Activated naive CD4-positive, alpha-beta T cell treated with anti-CD3 and anti-CD28 coated beads for 36 hours (primary cell): ENCODE measurements around the gene KLHL29. TPM values are rescaled to one million over a fixed set of nuclear protein-coding genes. Genes with fewer than 3 reads are reported as not detected.
A peak's percentile ranks its signal among the peaks of the same experiment; 100 is the strongest.

Experiments used
- CTCF ChIA-PET: fragments of 350-600 bp; sonication (Branson Sonifier 250); formaldehyde crosslinking; loops from one replicate; lab custom pipeline; 2021; ENCODE audit warnings: antibody characterized with exemption; lab: Charles Lee
- DNase-seq: peaks from one replicate; pipeline ENCODE4 v3.0.0-alpha.2; 2020
- H3K27ac Mint-ChIP-seq: one replicate; pipeline ENCODE4 v1.8.0; 2021; ENCODE audit warnings: mild to moderate bottlenecking, mixed read lengths
- H3K27me3 Mint-ChIP-seq: one replicate; pipeline ENCODE4 v1.8.0; 2021; ENCODE audit warnings: low read depth, mixed read lengths
- H3K36me3 Mint-ChIP-seq: one replicate; pipeline ENCODE4 v1.8.0; 2021; ENCODE audit warnings: low read depth, mixed read lengths
- H3K4me1 Mint-ChIP-seq: one replicate; pipeline ENCODE4 v1.8.0; 2021; ENCODE audit warnings: low read depth, mixed read lengths
- H3K4me3 Mint-ChIP-seq: one replicate; pipeline ENCODE4 v1.8.0; 2021; ENCODE audit warnings: mild to moderate bottlenecking, moderate library complexity, mixed read lengths
- H3K9me3 Mint-ChIP-seq: one replicate; pipeline ENCODE4 v1.8.0; 2021; ENCODE audit warnings: mixed read lengths
- intact Hi-C: fragments of 100-400 bp; cut with micrococcal nuclease; formaldehyde crosslinking; loops from one replicate; pipeline ENCODE4 v1.15.1; 2023
- total RNA-seq, 2 experiments: library from RNA; stranded (reverse); gene quantifications; one replicate each; pipeline ENCODE4 v1.2.3, GENCODE V29; 2021

KLHL29 gene
- total RNA-seq, 2 experiments from 2014 or later: 2.4 to 2.9 TPM

- H3K27ac Mint-ChIP-seq: no peak overlapping the region
- CTCF ChIA-PET: no interaction called here
Measured at GRCh38 chr2:23427976-23428375, 43.0 kb downstream of the KLHL29 start.

GRCh38 chr2:23429036-23429435 is 44.1 kb downstream of the KLHL29 start:
- intact Hi-C loops: no loop called here
- CTCF ChIA-PET: no interaction called here
- Mint-ChIP-seq H3K27ac (no peak overlapping the region), H3K4me3 (no peak overlapping the region), H3K27me3 (no peaks in the 10 kb centered on the region), H3K36me3 (no peaks in the 10 kb centered on the region), H3K4me1 (no peaks in the 10 kb centered on the region), H3K9me3 (no peaks in the 10 kb centered on the region)
- DNase-seq: no peak

More at GRCh38 chr2:23427976-23428375, 43.0 kb downstream of the KLHL29 start:
- Mint-ChIP-seq H3K4me1 (peaks cover 2% of the 10 kb centered on the region), H3K4me3 (no peak overlapping the region), H3K9me3 (no peaks in the 10 kb centered on the region), H3K27me3 (no peaks in the 10 kb centered on the region), H3K36me3 (no peaks in the 10 kb centered on the region)
- intact Hi-C loops: no loop called here
- no peak for DNase-seq

- Mint-ChIP-seq H3K27me3 (peaks cover 3% of the 10 kb centered on the region), H3K9me3 (no peaks in the 10 kb centered on the region), H3K4me3 (no peak overlapping the region), H3K36me3 (no peaks in the 10 kb centered on the region), H3K4me1 (peaks cover 4% of the 10 kb centered on the region), H3K27ac (no peak overlapping the region)
- intact Hi-C loops: no loop called here
- CTCF ChIA-PET: no interaction called here
- no peak for DNase-seq
Measured at GRCh38 chr2:23430263-23430662, 45.3 kb downstream of the KLHL29 start.

- Mint-ChIP-seq H3K27me3 (peaks cover 3% of the 10 kb centered on the region), H3K27ac (no peak overlapping the region), H3K36me3 (no peaks in the 10 kb centered on the region), H3K9me3 (peaks cover under 1% of the 10 kb centered on the region), H3K4me3 (no peak overlapping the region), H3K4me1 (peaks cover 17% of the 10 kb centered on the region)
- CTCF ChIA-PET: no interaction called here
- intact Hi-C loops: no loop called here
- DNase-seq: no peak
Measured at GRCh38 chr2:23432531-23432930, 47.6 kb downstream of the KLHL29 start.

- no peak for DNase-seq
- Mint-ChIP-seq H3K4me1 (peaks cover 17% of the 10 kb centered on the region), H3K36me3 (peaks cover 1% of the 10 kb centered on the region), H3K4me3 (no peak overlapping the region), H3K27me3 (peaks cover 3% of the 10 kb centered on the region), H3K27ac (no peak overlapping the region), H3K9me3 (peaks cover 1% of the 10 kb centered on the region)
- CTCF ChIA-PET: interaction anchor here (0.7 kb wide), 1 partner anchor 19 kb away, joined by 3 read pairs; no protein-coding TSS in a partner anchor
- intact Hi-C loops: no loop called here
Measured at GRCh38 chr2:23433282-23433681, 48.3 kb downstream of the KLHL29 start.

- CTCF ChIA-PET: no interaction called here
- H3K4me3 Mint-ChIP-seq: no peak overlapping the region
- H3K27me3 Mint-ChIP-seq: peaks cover 3% of the 10 kb centered on the region
- peaks cover 17% of the 10 kb centered on the region for H3K4me1 Mint-ChIP-seq
- peaks cover 1% of the 10 kb centered on the region for H3K36me3 Mint-ChIP-seq
- peaks cover 1% of the 10 kb centered on the region for H3K9me3 Mint-ChIP-seq
- no peak for DNase-seq
- H3K27ac Mint-ChIP-seq: no peak overlapping the region
- intact Hi-C loops: no loop called here
Measured at GRCh38 chr2:23434721-23435121, 49.7 kb downstream of the KLHL29 start.

- CTCF ChIA-PET: interaction anchor here (0.6 to 1.2 kb wide), 6 partner anchors 19 to 239 kb away, joined by 3 to 4 read pairs (median 3); no protein-coding TSS in a partner anchor
- intact Hi-C loops: loop anchor here (1.0 to 2.0 kb wide), 2 partner anchors 10 to 55 kb away; no protein-coding TSS in a partner anchor
Measured at GRCh38 chr2:23435250-23436035, 50.5 kb downstream of the KLHL29 start.

GRCh38 chr2:23436346-23437098 is 51.5 kb downstream of the KLHL29 start:
- Mint-ChIP-seq H3K27me3 (peaks cover 3% of the 10 kb centered on the region), H3K27ac (no peak overlapping the region), H3K4me1 (peaks cover 17% of the 10 kb centered on the region), H3K9me3 (peaks cover 4% of the 10 kb centered on the region), H3K36me3 (peaks cover 1% of the 10 kb centered on the region), H3K4me3 (no peak overlapping the region)
- DNase-seq: peak; percentile 71
- CTCF ChIA-PET: interaction anchor here (1.2 kb wide), 4 partner anchors 21 to 130 kb away, joined by 3 to 4 read pairs (median 3); no protein-coding TSS in a partner anchor
- intact Hi-C loops: loop anchor here (1.0 to 2.0 kb wide), 2 partner anchors 9 to 56 kb away; no protein-coding TSS in a partner anchor

More at GRCh38 chr2:23435250-23436035, 50.5 kb downstream of the KLHL29 start:
- no peak for DNase-seq
- H3K4me1 Mint-ChIP-seq: peaks cover 17% of the 10 kb centered on the region
- no peak overlapping the region for H3K27ac Mint-ChIP-seq
- peaks cover 3% of the 10 kb centered on the region for H3K27me3 Mint-ChIP-seq
- peaks cover 1% of the 10 kb centered on the region for H3K36me3 Mint-ChIP-seq
- H3K4me3 Mint-ChIP-seq: no peak overlapping the region
- peaks cover 1% of the 10 kb centered on the region for H3K9me3 Mint-ChIP-seq

- H3K27me3 Mint-ChIP-seq: no peaks in the 10 kb centered on the region
- DNase-seq: no peak
- no peak overlapping the region for H3K27ac Mint-ChIP-seq
- intact Hi-C loops: no loop called here
- CTCF ChIA-PET: interaction anchor here (0.7 kb wide), 1 partner anchor 90 kb away, joined by 3 read pairs; no protein-coding TSS in a partner anchor
- H3K4me1 Mint-ChIP-seq: peaks cover 5% of the 10 kb centered on the region
- H3K4me3 Mint-ChIP-seq: no peak overlapping the region
- peaks cover 12% of the 10 kb centered on the region for H3K9me3 Mint-ChIP-seq
- H3K36me3 Mint-ChIP-seq: peaks cover 1% of the 10 kb centered on the region
Measured at GRCh38 chr2:23441414-23441813, 56.4 kb downstream of the KLHL29 start.

GRCh38 chr2:23445450-23445868 is 60.5 kb downstream of the KLHL29 start:
- DNase-seq: no peak
- H3K27ac Mint-ChIP-seq: no peak overlapping the region

GRCh38 chr2:23446916-23447315 is 61.9 kb downstream of the KLHL29 start:
- H3K4me1 Mint-ChIP-seq: peaks cover 2% of the 10 kb centered on the region
- no peaks in the 10 kb centered on the region for H3K27me3 Mint-ChIP-seq
- no peak for DNase-seq
- no peaks in the 10 kb centered on the region for H3K36me3 Mint-ChIP-seq
- intact Hi-C loops: no loop called here
- H3K4me3 Mint-ChIP-seq: no peak overlapping the region
- CTCF ChIA-PET: no interaction called here
- H3K27ac Mint-ChIP-seq: no peak overlapping the region
- peaks cover 4% of the 10 kb centered on the region for H3K9me3 Mint-ChIP-seq

More at GRCh38 chr2:23445450-23445868, 60.5 kb downstream of the KLHL29 start:
- no peaks in the 10 kb centered on the region for H3K27me3 Mint-ChIP-seq
- H3K36me3 Mint-ChIP-seq: no peaks in the 10 kb centered on the region
- H3K4me1 Mint-ChIP-seq: peaks cover 2% of the 10 kb centered on the region
- intact Hi-C loops: loop anchor here (1.0 kb wide), 1 partner anchor 9 kb away; no protein-coding TSS in a partner anchor
- CTCF ChIA-PET: no interaction called here
- peaks cover 10% of the 10 kb centered on the region for H3K9me3 Mint-ChIP-seq
- H3K4me3 Mint-ChIP-seq: no peak overlapping the region

- intact Hi-C loops: no loop called here
- Mint-ChIP-seq H3K4me3 (no peak overlapping the region), H3K9me3 (peaks cover 1% of the 10 kb centered on the region), H3K27ac (no peak overlapping the region), H3K36me3 (no peaks in the 10 kb centered on the region), H3K27me3 (peaks cover 1% of the 10 kb centered on the region), H3K4me1 (peaks cover 4% of the 10 kb centered on the region)
- DNase-seq: no peak
- CTCF ChIA-PET: no interaction called here
Measured at GRCh38 chr2:23447405-23447804, 62.4 kb downstream of the KLHL29 start.
